Stimulated activated CD8-positive, alpha-beta memory T cell treated with anti-CD3 and anti-CD28 coated beads, Interleukin-15, amount 100 ng/mL, for 24 hours (primary cell): ENCODE results near the gene ADGRD1.
"Not testable (repeated sequence)": the region's sequence is repeated elsewhere in the genome, so short reads cannot be mapped to it uniquely, and the experiment has no call there.

Experiments used
- DNase-seq: peaks from one replicate; pipeline ENCODE4 v3.0.0-alpha.2; 2020; ENCODE audit warnings: low read depth

Gene ADGRD1

DNA sequence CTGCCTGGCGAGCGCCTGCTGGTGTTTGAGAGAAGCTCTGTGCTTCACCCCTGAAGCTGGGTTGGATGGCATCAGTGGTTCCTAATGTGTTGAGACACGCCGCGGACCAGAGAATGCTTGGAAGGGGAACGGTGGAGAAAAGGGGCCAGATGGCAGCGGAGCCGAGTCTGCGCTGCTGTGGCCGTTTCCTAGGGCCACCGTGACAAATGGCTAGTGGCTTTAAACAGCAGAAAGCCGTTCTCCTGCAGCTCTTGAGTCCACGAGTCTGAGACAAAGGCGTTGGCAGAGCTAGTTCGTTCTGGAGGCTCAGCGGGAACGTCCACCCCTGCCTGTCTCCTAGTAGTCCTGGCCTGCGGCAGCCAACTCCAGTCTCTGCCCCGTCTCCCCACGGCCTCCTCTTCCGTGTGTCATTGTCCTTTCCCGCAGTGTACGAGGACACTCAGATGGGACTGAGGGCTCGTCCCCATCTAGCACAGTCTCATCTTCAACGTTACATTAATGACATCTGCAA lies 103.6 kb downstream of the ADGRD1 start:
- no peak for DNase-seq

DNA sequence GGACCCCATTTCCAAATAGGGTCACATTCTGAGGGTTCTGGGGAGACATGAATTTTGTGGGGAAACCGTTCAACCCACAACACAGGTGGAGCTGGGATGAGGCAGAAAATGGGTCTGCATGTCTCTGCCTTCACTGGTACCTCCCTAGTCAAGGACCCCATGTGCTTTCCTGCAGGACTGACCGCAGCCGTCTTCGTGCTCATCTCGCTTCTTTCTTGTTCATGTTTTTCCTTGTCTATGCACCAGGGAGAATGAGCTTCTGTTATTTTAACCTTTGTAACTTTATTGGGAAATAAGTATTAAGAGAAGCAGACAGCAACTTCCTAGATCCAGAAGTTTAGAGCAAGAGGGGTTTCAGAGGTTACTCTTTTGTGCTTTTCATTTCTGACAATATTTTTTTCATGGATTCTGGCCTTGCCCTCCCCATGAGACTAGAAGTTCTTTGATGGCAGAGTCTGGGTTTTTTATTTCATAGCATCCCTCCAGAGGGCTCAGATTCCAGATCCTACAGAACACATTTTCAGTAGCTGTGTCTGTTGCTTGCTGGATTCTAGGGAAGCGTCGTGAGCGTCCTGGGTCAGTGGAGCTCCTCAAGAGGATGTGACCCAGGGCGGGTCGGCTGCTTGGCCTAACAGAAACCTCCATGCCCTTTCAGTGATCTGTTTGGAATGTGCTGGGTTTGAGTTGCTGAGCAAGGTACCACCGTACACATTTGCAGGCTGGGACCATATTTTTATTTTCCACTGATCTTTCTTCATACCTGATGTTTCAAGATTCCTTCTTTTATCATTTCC lies 104.2 kb downstream of the ADGRD1 start:
- DNase-seq = no peak

- DNase-seq = no peak
These were observed 105.0 kb downstream of the ADGRD1 start for GRCh38 chr12:131058700-131059099.

- DNase-seq = no peak
These were observed 106.5 kb downstream of the ADGRD1 start for GRCh38 chr12:131060011-131060703.

- no peak for DNase-seq
These were observed 107.5 kb downstream of the ADGRD1 start for GRCh38 chr12:131061041-131061806.

DNA sequence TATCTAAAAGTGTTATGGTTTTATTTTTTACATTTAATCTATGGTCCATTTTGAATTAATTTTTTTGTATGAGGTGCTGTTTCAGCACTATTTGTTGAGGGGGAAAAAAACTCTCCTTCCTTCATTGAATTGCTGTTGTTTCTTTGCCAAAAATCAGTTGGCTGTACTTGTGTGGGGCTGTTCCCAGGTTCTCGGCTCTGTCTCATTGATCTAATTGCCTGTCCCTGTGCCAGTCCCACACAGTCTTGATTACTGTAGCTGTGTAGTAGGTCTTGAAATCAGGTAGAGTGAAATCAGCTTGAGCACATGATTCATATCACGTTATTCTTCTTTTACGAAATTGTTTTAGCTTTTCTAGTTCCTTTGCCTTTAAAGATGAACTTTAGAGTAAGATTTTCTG lies 109.7 kb downstream of the ADGRD1 start:
- DNase-seq = no peak

- no peak for DNase-seq
These were observed 110.3 kb downstream of the ADGRD1 start for GRCh38 chr12:131063960-131064359.

DNA sequence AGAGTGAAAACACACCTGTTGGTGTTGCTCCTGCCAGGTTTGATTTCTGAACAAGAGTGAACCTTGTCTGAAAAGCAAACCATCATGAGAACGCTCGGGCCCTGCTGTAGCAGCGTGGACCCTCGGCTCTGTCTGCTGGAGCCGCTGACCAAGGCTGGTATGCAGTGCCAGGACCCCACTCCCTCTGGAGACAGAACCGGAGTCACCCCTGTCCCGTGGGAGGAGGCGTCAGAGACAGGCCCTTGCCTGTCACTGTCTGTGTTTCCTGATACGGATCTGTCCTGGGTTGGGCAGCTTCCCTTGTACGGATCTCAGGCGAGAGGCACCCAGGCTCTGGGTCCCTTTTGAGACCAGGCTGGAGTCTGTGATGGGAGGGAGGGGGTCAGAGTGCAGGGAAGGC lies 111.6 kb downstream of the ADGRD1 start:
- no peak for DNase-seq

DNA sequence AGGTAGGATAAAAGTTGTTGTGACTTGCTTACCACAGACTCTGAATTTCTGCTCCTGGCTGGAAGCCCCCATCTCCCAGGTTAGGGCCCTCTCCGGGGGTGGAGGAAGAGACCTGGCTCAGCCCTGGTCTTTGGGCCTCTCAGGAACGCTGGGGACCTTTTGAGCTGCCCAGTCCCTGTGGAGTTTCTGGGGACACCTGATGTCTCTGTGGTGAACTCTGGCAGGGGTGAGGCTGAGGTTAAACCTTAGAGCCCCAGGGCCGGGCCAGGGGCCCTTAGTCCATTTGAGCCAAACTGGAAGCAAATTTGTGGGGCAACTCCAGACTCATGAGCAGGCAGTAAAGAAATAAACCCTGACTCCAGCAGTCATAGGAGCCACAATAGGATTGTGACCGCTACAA lies 112.1 kb downstream of the ADGRD1 start:
- no peak for DNase-seq

GRCh38 chr12:131066207-131066885 lies 112.6 kb downstream of the ADGRD1 start:
- DNase-seq = no peak

DNA sequence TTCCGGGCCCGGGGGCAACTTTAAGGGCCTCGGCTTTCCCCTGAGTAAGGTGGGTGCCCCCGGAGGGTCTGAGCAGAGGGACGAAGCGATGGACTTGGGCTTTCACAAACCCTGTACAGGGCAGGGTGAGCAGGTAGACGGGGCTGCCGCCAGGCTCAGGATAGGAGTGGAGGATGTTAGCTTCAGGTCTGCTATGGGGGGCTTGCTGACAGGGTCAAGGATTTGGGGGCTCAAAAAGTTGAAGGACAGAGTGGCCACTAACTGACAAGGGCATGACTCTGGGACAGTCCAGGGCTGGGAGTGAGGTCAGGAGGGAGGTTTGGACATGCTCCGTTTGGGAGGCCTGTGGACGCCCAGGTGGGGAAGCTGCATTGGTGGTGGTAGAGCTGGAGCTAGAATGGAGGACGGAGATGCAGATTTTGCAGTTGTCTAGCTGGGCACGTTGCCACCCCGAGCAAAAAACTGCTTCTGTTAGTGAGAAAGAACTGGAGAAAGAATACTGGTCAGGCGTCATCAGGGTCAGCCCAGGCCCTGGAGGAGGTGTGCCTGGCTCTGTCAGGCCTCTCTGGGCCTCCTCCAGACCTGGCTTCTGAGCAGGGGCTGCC lies 113.3 kb downstream of the ADGRD1 start:
- DNase-seq = no peak

GRCh38 chr12:131067981-131068851 lies 114.5 kb downstream of the ADGRD1 start:
- no peak for DNase-seq

- DNase-seq = not testable (repeated sequence)
These were observed 115.4 kb downstream of the ADGRD1 start for GRCh38 chr12:131068926-131069720.

DNA sequence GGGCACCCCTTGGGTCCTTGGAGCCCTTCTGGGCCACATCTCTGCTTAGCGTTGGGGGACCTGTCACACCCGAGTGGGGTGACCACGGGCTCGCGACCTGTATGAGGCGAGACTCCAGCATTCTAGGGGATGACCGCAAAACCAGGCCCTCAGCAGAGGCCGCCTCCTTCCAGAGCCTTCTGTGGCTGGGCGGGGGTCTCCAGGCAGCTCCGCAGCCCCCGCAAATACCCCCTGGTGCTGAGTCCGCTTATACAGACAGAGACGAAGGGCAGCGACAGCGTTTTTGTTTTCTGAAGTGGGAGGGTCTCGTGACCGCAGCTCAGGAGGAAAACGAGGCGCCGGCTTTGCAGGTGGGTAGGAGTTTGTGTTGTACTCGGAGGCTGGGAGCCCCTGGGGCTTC lies 116.4 kb downstream of the ADGRD1 start:
- not testable (repeated sequence) for DNase-seq

GRCh38 chr12:131070668-131071067 lies 117.0 kb downstream of the ADGRD1 start:
- not testable (repeated sequence) for DNase-seq

DNA sequence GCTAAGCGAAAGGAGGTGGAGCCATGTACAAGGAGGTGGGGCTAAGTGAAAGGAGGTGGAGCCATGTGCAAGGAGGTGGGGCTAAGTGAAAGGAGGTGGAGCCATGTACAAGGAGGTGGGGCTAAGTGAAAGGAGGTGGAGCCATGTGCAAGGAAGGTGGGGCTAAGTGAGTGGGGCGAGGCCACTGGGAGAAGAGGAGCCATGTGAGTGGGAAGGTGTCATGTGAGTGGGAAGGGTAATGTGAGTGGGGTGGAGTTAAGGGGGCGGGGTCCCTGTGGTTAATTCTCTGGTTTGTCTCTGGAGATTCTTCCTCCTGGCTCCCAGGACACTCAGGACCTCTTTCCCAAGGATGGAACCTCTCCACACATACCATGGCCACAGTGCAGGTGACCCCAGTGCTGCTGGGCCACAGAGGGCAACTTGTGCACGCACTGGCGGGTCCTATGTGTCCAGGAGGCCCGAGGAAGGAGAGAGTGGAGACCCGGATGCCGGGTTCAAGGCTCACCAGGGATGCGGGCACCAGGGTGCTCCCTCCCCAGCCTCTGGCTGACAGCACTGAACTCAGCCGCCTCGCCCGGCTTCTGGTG lies 117.6 kb downstream of the ADGRD1 start:
- not testable (repeated sequence) for DNase-seq

DNA sequence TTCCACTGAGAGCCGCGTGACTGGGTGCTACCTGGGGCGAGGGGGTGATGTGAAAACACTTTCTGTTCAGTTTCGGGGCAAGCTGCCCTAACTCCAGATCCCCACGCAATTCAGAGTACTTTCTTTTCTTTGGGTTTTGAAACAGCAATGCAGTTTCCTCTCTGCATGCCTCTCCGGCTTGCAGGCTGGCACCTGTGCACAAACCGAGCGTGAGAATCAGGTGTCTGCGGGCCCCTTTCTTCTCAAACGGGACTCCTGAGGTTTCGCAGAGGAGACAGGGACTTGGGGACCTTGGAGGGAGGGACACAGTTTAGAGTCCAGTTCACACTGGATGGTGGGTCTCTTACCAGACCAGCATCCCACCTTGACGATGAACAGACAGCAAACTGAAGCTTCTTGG lies 118.2 kb downstream of the ADGRD1 start:
- DNase-seq = not testable (repeated sequence)

DNA sequence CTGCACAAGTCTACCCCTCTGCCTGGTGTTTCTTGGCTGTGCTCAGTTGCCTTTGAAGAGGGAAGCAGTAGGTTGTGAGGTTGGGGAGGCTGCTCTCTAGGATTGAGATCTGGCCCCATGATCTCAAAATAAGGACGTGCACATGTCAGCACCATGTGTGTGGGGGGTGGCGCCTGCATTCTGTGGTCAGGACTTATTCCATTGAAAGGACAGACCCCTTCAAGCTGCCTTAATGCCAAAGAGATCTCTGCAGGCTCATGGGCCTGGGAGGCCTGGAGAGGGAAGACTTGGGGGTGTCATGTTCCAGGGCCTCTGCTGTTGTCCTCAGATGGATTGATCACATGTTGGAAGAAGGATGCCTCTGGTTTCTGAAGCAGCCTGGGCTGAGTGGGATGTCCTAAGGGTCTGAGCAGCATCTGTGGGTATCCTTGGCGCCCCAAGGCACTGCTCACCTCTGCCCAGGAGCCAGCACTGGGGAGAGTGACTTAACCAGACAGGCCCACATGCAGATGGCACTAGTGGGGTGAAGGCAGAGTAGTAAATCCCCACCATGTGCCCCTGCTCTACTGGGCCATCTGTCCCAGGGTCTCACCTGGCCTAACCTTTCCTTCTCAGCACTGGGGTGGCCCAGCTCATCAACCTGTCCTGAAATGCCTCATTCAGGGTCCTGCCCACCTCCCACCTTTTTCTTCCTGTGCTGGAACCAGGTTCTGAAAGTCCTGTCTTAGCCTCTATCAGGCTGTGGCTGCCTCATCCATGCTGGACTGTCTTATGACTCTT lies 118.9 kb downstream of the ADGRD1 start:
- DNase-seq = no peak
